ENCODE data around the gene UQCC2. TPM values are rescaled to one million over a fixed set of nuclear protein-coding genes. Genes with fewer than 3 reads are reported as not detected.

Gene UQCC2
- total RNA-seq, 1 donor from 2014 or later = 99.4 TPM

DNA sequence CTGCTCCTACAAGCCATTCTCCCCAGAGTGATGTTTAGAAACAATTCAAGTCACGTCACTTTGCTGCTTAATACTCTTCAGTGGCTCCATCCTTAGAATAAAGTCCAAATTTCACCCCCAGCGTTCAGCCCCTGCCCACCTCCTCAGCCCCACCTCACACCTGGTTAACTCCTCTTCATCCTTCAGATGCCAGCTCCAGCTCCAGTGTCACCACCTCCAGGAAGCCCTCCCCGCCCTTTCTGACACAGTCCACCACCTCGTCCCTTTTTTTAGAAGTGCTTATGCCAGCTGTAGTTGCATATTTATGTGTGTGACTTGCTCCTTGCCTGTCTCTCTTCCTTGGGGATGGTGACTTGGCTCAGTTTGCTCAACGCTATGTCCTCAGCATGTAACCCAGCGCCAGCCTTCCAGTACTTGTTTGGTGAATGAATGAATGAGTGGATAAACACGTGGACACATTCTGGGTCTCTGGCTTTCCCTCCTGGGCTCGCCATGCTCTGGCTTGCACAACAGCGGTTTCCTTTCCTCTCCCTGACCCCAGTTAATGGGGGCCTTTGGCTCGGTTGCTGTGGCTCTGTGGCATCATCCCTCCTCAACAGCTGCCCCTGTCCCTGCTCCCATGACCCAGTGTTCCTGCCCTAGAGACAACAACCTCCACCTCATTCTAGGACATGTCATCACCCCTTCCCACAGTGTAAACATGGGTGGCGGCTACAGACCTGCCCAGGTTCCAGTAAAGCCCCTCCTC is 38.9 kb upstream of the UQCC2 start:
- no peak for DNase-seq (ENCODE audit: low spot score, unreplicated experiment)
- no peak overlapping the region for H3K27ac Mint-ChIP-seq
- peaks cover 15% of the 10 kb centered on the region for H3K4me1 Mint-ChIP-seq (ENCODE audit: low read depth)
- H3K36me3 Mint-ChIP-seq (ENCODE audit: insufficient read depth) = no peaks in the 10 kb centered on the region
- no peak overlapping the region for H3K4me3 Mint-ChIP-seq (ENCODE audit: low read depth)
- H3K9me3 Mint-ChIP-seq (ENCODE audit: low read depth) = no peaks in the 10 kb centered on the region
- TF ChIP-seq, protein P1, sequence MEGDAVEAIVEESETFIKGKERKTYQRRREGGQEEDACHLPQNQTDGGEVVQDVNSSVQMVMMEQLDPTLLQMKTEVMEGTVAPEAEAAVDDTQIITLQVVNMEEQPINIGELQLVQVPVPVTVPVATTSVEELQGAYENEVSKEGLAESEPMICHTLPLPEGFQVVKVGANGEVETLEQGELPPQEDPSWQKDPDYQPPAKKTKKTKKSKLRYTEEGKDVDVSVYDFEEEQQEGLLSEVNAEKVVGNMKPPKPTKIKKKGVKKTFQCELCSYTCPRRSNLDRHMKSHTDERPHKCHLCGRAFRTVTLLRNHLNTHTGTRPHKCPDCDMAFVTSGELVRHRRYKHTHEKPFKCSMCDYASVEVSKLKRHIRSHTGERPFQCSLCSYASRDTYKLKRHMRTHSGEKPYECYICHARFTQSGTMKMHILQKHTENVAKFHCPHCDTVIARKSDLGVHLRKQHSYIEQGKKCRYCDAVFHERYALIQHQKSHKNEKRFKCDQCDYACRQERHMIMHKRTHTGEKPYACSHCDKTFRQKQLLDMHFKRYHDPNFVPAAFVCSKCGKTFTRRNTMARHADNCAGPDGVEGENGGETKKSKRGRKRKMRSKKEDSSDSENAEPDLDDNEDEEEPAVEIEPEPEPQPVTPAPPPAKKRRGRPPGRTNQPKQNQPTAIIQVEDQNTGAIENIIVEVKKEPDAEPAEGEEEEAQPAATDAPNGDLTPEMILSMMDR (IDR thresholded peaks at IDR 0.05; ENCODE audit: unreplicated experiment) = no peak
- peaks cover 19% of the 10 kb centered on the region for H3K27me3 Mint-ChIP-seq

GRCh38 chr6:33749401-33749800 is 37.9 kb upstream of the UQCC2 start:
- Mint-ChIP-seq H3K27ac (no peak overlapping the region), H3K36me3 (ENCODE audit: insufficient read depth) (no peaks in the 10 kb centered on the region), H3K9me3 (ENCODE audit: low read depth) (no peaks in the 10 kb centered on the region), H3K27me3 (peaks cover 19% of the 10 kb centered on the region), H3K4me3 (ENCODE audit: low read depth) (no peak overlapping the region), H3K4me1 (ENCODE audit: low read depth) (peaks cover 15% of the 10 kb centered on the region)
- TF ChIP-seq, protein P1 (IDR thresholded peaks at IDR 0.05; ENCODE audit: unreplicated experiment) = no peak
- no peak for DNase-seq (ENCODE audit: low spot score, unreplicated experiment)

GRCh38 chr6:33748841-33749240 is 37.3 kb upstream of the UQCC2 start:
- Mint-ChIP-seq H3K9me3 (ENCODE audit: low read depth) (no peaks in the 10 kb centered on the region), H3K27me3 (peaks cover 19% of the 10 kb centered on the region), H3K4me3 (ENCODE audit: low read depth) (no peak overlapping the region), H3K36me3 (ENCODE audit: insufficient read depth) (no peaks in the 10 kb centered on the region), H3K27ac (no peak overlapping the region), H3K4me1 (ENCODE audit: low read depth) (peaks cover 20% of the 10 kb centered on the region)
- TF ChIP-seq, protein P1 (IDR thresholded peaks at IDR 0.05; ENCODE audit: unreplicated experiment) = no peak
- DNase-seq (ENCODE audit: low spot score, unreplicated experiment) = no peak

- TF ChIP-seq, protein P1 (IDR thresholded peaks at IDR 0.05; ENCODE audit: unreplicated experiment) = no peak
- no peak for DNase-seq (ENCODE audit: low spot score, unreplicated experiment)
- H3K27ac Mint-ChIP-seq = peak overlapping the region; percentile 46
- H3K36me3 Mint-ChIP-seq (ENCODE audit: insufficient read depth) = no peaks in the 10 kb centered on the region
- H3K27me3 Mint-ChIP-seq = peaks cover 21% of the 10 kb centered on the region
- peaks cover 20% of the 10 kb centered on the region for H3K4me1 Mint-ChIP-seq (ENCODE audit: low read depth)
- no peak overlapping the region for H3K4me3 Mint-ChIP-seq (ENCODE audit: low read depth)
- no peaks in the 10 kb centered on the region for H3K9me3 Mint-ChIP-seq (ENCODE audit: low read depth)
These were observed 36.3 kb upstream of the UQCC2 start for GRCh38 chr6:33747823-33748222.

GRCh38 chr6:33746651-33747100 is 35.2 kb upstream of the UQCC2 start, which contains the start of gene IP6K3:
Gene IP6K3, minus strand, starts transcription at chr6:33746905. Its CDS starts 11,429 bp downstream, at chr6:33735476.
- Mint-ChIP-seq H3K27ac (peak within 1 kb of the TSS; percentile 46), H3K4me1 (ENCODE audit: low read depth) (peaks cover 16% of the 10 kb centered on the region)

More at GRCh38 chr6:33746651-33747100, 35.2 kb upstream of the UQCC2 start, which contains the start of gene IP6K3:
- DNase-seq (ENCODE audit: low spot score, unreplicated experiment) = no peak
- Mint-ChIP-seq H3K4me3 (ENCODE audit: low read depth) (no peak within 1 kb of the TSS), H3K36me3 (ENCODE audit: insufficient read depth) (no peaks in the 10 kb centered on the region), H3K27me3 (peaks cover 27% of the 10 kb centered on the region), H3K9me3 (ENCODE audit: low read depth) (no peaks in the 10 kb centered on the region)
- TF ChIP-seq, protein P1 (IDR thresholded peaks at IDR 0.05; ENCODE audit: unreplicated experiment) = no peak

All from progenitor cell of endocrine pancreas (in vitro differentiated cells).